OCI-LY1 (cell line): ENCODE results near the gene RBM10.
"Not testable (repeated sequence)": the region's sequence is repeated elsewhere in the genome, so short reads cannot be mapped to it uniquely, and the experiment has no call there.

Experiments used
- H2AFZ ChIP-seq: fragments of 200-600 bp; sonication (generic), shearing (Covaris generic); 2 replicates; pipeline ENCODE4 v1.6.0; 2014; ENCODE audit warnings: antibody characterized with exemption, mild to moderate bottlenecking, low read length
- H3F3A ChIP-seq: fragments of 200-600 bp; sonication (generic), shearing (Covaris generic); 2 replicates; pipeline ENCODE4 v1.6.0; 2014; ENCODE audit warnings: mild to moderate bottlenecking, antibody characterized with exemption, low read length, moderate library complexity; ENCODE audit not compliant: insufficient read depth
- H3K27ac ChIP-seq: fragments of 200-600 bp; sonication (generic); 2 replicates; pipeline ENCODE4 v1.5.1; 2014; ENCODE audit warnings: low read length, mixed run types, mild to moderate bottlenecking, low read depth; ENCODE audit not compliant: poor library complexity, severe bottlenecking
- H3K27me3 ChIP-seq: fragments of 200-600 bp; sonication (generic); 2 replicates; pipeline ENCODE4 v1.6.0; 2014; ENCODE audit warnings: antibody characterized with exemption, mild to moderate bottlenecking, low read length, moderate library complexity; ENCODE audit not compliant: insufficient read depth
- H3K36me3 ChIP-seq: fragments of 200-600 bp; sonication (generic); 2 replicates; pipeline ENCODE4 v1.6.1; 2014; ENCODE audit warnings: mild to moderate bottlenecking, antibody characterized with exemption, low read length, moderate library complexity, mixed read lengths; ENCODE audit not compliant: insufficient read depth
- H3K4me1 ChIP-seq: fragments of 200-600 bp; sonication (generic); 2 replicates; pipeline ENCODE4 v1.5.1; 2014; ENCODE audit warnings: mild to moderate bottlenecking, low read length, moderate library complexity; ENCODE audit not compliant: insufficient read depth, severe bottlenecking
- H3K4me2 ChIP-seq: fragments of 200-600 bp; sonication (generic), shearing (Covaris generic); 2 replicates; pipeline ENCODE4 v1.6.1; 2014; ENCODE audit warnings: low read length
- H3K4me3 ChIP-seq: fragments of 200-600 bp; sonication (generic); 2 replicates; pipeline ENCODE4 v1.5.1; 2014; ENCODE audit warnings: low read length, low read depth, mild to moderate bottlenecking, mixed read lengths; ENCODE audit not compliant: poor library complexity, severe bottlenecking
- H3K79me2 ChIP-seq: fragments of 200-600 bp; shearing (Covaris generic); 2 replicates; pipeline ENCODE4 v1.6.1; 2016; ENCODE audit warnings: mixed run types, low read length, mixed read lengths; ENCODE audit not compliant: insufficient read depth
- H3K9ac ChIP-seq: fragments of 200-600 bp; sonication (generic), shearing (Covaris generic); 2 replicates; pipeline ENCODE4 v1.6.1; 2014; ENCODE audit warnings: mild to moderate bottlenecking, low read length, mixed read lengths
- H3K9me2 ChIP-seq: fragments of 200-600 bp; sonication (generic), shearing (Covaris generic); 2 replicates; pipeline ENCODE4 v1.6.1; 2014; ENCODE audit warnings: low read depth, mild to moderate bottlenecking, low read length, mixed read lengths
- H3K9me3 ChIP-seq: fragments of 200-600 bp; shearing (Covaris generic); 2 replicates; pipeline ENCODE4 v1.6.1; 2014; ENCODE audit warnings: low read length, mixed read lengths
- H4K20me1 ChIP-seq: fragments of 200-600 bp; sonication (generic), shearing (Covaris generic); 2 replicates; pipeline ENCODE4 v1.6.0; 2016; ENCODE audit warnings: mild to moderate bottlenecking, low read length; ENCODE audit not compliant: insufficient read depth
- EZH2 ChIP-seq: fragments of 200-600 bp; sonication (generic), shearing (Covaris generic); IDR thresholded peaks from 2 replicates; pipeline ENCODE4 v1.8.0; 2017; ENCODE audit warnings: borderline replicate concordance, mixed run types, mild to moderate bottlenecking, antibody characterized with exemption, low read length, moderate library complexity, mixed read lengths
- TF ChIP-seq, protein P1 (sequence below): fragments of 200-600 bp; sonication (generic), shearing (Covaris generic); IDR thresholded peaks from 2 replicates; pipeline ENCODE4 v1.5.1; 2017; ENCODE audit warnings: mild to moderate bottlenecking, antibody characterized with exemption, low read length, moderate library complexity, mixed read lengths

RBM10 gene

DNA sequence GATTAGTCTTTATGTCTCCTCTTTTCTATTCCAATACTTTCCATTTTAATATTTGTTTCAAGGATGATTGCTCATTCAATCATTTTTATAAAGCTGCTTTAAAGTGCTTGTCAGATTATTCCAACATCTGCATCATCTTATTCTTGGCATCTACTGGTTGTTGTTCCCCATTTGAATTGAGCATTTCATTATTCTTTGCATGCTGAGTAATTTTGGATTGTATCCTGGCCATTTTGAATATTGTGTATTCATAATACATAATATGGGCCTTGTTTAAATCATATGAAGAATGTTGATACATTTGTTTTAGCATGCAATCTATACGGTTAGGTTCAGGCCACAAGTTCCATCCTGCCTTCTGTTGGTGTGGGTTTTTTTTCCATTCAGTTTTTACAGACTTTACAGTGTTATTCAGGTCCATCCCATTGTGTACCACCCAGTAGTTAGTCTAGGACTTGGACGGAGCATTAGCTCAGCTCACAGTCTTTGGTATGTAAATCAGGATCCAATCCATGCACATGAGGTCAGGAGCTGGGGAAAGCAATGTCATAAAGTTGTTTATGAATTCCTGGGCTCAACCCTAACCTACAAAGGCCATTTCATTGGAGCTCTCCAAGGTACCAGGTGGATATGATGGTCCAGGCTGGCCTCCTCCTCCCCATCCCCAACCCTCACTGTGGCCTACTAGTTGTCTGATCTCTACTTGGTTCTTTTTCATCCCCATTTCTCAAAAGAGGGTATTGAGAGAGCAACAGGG is 46.5 kb upstream of the RBM10 start:
- no peak for TF ChIP-seq EZH2
- TF ChIP-seq, protein P1, sequence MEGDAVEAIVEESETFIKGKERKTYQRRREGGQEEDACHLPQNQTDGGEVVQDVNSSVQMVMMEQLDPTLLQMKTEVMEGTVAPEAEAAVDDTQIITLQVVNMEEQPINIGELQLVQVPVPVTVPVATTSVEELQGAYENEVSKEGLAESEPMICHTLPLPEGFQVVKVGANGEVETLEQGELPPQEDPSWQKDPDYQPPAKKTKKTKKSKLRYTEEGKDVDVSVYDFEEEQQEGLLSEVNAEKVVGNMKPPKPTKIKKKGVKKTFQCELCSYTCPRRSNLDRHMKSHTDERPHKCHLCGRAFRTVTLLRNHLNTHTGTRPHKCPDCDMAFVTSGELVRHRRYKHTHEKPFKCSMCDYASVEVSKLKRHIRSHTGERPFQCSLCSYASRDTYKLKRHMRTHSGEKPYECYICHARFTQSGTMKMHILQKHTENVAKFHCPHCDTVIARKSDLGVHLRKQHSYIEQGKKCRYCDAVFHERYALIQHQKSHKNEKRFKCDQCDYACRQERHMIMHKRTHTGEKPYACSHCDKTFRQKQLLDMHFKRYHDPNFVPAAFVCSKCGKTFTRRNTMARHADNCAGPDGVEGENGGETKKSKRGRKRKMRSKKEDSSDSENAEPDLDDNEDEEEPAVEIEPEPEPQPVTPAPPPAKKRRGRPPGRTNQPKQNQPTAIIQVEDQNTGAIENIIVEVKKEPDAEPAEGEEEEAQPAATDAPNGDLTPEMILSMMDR = no peak
- Histone ChIP-seq H3K9me3 (no peaks in the 10 kb centered on the region), H3K36me3 (no peaks in the 10 kb centered on the region)

DNA sequence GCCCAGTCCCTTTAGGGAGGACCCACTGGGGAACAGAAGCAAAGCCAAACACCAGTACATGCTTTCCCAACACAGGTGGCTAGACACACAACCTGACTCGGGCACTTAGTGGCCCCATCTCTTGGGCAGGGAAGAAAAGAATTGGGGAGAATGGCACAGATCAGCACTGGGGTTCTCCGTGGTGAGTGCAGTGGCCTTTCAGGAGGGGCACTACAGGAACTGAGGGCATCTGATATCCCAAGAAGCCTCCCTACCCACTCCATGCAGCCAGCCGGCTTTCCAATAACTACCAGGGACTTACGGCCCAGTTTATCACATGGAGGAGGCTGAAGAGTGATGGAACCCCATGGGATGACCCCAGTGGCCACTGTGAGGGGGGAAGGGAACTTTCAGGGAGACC is 43.8 kb upstream of the RBM10 start:
- Histone ChIP-seq H3K9ac (no peak overlapping the region), H3K4me2 (no peak overlapping the region), H4K20me1 (no peaks in the 10 kb centered on the region), H3K79me2 (no peaks in the 10 kb centered on the region), H3K9me2 (no peaks in the 10 kb centered on the region), H3F3A (no peaks in the 10 kb centered on the region), H3K36me3 (no peaks in the 10 kb centered on the region), H3K9me3 (no peaks in the 10 kb centered on the region), H3K27ac (no peak overlapping the region), H3K27me3 (no peaks in the 10 kb centered on the region), H2AFZ (no peak overlapping the region), H3K4me3 (no peak overlapping the region), H3K4me1 (peaks cover 5% of the 10 kb centered on the region)
- TF ChIP-seq, protein P1 = no peak
- no peak for TF ChIP-seq EZH2

More for the DNA sequence above, 46.5 kb upstream of the RBM10 start:
- Histone ChIP-seq H3K9me2 (no peaks in the 10 kb centered on the region), H3F3A (no peaks in the 10 kb centered on the region), H3K4me2 (no peak overlapping the region), H3K27ac (no peak overlapping the region), H3K4me3 (no peak overlapping the region), H3K27me3 (no peaks in the 10 kb centered on the region), H2AFZ (no peak overlapping the region), H3K9ac (no peak overlapping the region), H3K4me1 (peaks cover 9% of the 10 kb centered on the region), H3K79me2 (no peaks in the 10 kb centered on the region), H4K20me1 (no peaks in the 10 kb centered on the region)

DNA sequence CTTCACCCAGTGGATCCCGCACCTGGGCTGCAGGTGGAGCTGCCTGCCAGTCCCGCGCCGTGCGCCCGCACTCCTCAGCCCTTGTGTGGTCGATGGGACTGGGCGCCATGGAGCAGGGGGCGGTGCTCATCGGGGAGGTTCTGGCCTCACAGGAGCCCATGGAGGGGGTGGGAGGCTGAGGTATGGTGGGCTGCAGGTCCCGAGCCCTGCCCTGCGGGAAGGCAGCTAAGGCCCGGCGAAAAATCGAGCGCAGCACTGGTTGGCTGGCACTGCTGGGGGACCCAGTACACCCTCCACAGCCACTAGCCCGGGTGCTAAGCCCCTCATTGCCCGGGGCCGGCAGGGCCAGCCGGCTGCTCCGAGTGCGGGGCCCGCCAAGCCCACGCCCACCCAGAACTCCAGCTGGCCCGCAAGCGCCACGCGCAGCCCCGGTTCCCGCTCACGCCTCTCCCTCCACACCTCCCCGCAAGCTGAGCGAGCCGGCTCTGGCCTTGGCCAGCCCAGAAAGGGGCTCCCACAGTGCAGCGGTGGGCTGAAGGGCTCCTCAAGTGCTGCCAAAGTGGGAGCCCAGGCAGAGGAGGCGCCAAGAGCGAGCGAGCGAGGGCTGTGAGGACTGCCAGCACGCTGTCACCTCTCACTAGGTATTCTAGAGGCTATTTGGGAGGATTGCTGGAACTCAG is 33.9 kb upstream of the RBM10 start:
- H3K9me3 ChIP-seq, H3F3A ChIP-seq, H3K36me3 ChIP-seq, H3K27ac ChIP-seq, H3K9ac ChIP-seq, H3K9me2 ChIP-seq, H3K4me1 ChIP-seq, H3K27me3 ChIP-seq, H3K4me2 ChIP-seq, H2AFZ ChIP-seq, H3K79me2 ChIP-seq, H3K4me3 ChIP-seq, H4K20me1 ChIP-seq: not testable (repeated sequence)
